MM.1S (cell line): ENCODE data around the gene PROSER3.

Experiments
- CTCF ChIP-seq: fragments of 300-600 bp; sonication (generic); IDR thresholded peaks from 2 replicates; pipeline ENCODE4 v1.5.1; 2016; ENCODE audit warnings: antibody characterized with exemption, low read length, mixed read lengths
- EZH2phosphoT487 ChIP-seq: fragments of 300-600 bp; sonication (generic); IDR thresholded peaks from 2 replicates; pipeline ENCODE4 v1.6.1; 2018; ENCODE audit warnings: antibody characterized with exemption, low read length

DNA sequence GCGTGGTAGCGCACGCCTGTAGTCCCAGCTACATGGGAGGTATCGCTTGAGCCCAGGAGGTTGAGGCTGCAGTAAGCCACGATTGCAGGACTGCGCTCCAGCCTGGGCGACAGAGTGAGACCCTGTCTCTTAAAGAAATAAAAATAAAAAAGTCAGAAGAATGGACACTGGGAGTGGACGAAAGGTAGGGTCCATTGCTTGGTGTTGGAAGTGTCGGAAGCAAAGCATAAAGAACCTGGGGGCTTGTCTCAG, 17.0 kb downstream of the PROSER3 start:
- TF ChIP-seq CTCF (no peak), EZH2phosphoT487 (no peak)
